Measurements from ENCODE around the gene NUP188. TPM values are rescaled to one million over a fixed set of nuclear protein-coding genes. Genes with fewer than 3 reads are reported as not detected.

Gene NUP188
- total and polyA plus RNA-seq, 10 of the 15 experiments (the other 5 are each of a cell fraction or from before 2014, with no cell fraction given) = 1.4 to 73.7 (median 48.9) TPM

DNA sequence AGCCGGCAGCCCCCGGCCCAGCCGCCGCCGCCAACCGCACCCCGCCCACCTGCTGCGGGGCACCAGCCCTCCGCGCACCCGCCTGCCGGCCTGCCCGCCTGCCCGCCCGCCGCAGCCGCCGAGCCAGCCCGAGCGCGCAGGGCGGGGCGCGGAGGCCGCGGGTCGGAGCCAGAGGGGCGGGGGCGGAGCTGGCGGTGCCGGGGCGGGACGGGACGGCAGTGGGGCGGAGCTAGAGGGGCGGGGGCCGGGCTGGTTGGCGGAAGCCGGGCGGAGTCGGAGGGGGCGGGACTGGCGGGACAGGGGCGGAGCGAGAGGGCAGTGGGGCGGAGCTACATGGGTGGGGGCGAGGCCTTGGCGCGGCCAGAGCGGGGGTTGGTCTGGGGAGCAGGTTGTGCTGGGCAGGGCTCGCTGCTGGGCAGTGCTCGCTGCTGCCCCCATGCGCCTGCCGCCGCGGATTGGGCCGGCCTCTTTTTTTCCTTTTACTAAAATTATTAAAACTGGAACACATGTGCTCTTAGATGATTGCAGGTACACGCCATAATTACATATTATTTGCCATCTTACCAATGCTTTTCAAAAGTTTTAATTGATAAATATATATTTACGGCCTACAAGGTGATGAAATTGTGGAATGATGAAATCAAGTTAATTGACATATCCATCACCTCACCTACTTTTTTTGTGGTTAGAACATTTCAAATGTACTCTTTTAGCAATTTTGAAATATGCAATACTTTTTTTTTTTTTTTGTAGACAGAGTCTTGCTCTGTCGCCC, 80.9 kb downstream of the NUP188 start, which contains the start of gene SH3GLB2 (continued):
- TF ChIP-seq USF2 (IDR thresholded peaks at IDR 0.05; ENCODE audit: borderline replicate concordance, low read depth, low read length) (no peak), STAT3 (IDR thresholded peaks at IDR 0.05; ENCODE audit: low read depth, low read length) (no peak), MYC (IDR thresholded peaks at IDR 0.05; ENCODE audit: insufficient read depth, insufficient read length, insufficient replicate concordance, low read length, severe bottlenecking) (no peak), HDAC6 (IDR thresholded peaks at IDR 0.05; ENCODE audit: unreplicated experiment) (no peak), POLR2A (IDR thresholded peaks at IDR 0.05; ENCODE audit: low read depth, low read length) (peak; percentile 60), CEBPZ (IDR thresholded peaks at IDR 0.05; ENCODE audit: low read depth, low read length) (no peak), ZBED1 (IDR thresholded peaks at IDR 0.05; ENCODE audit: borderline replicate concordance) (no peak), JUND (IDR thresholded peaks at IDR 0.05; ENCODE audit: low read depth, low read length) (no peak), TCF7 (IDR thresholded peaks at IDR 0.05; ENCODE audit: borderline replicate concordance) (no peak), MYB (IDR thresholded peaks at IDR 0.05; ENCODE audit: borderline replicate concordance, low read depth, low read length) (no peak), RFX5 (IDR thresholded peaks at IDR 0.05; ENCODE audit: low read depth, low read length) (no peak), ZNF622 (IDR thresholded peaks at IDR 0.05) (no peak), ASH2L (IDR thresholded peaks at IDR 0.05; ENCODE audit: borderline replicate concordance, low read depth) (no peak), REST (IDR thresholded peaks at IDR 0.05; ENCODE audit: low read depth, low read length) (no peak), CHD4 (IDR thresholded peaks at IDR 0.05) (no peak), BHLHE40 (IDR thresholded peaks at IDR 0.05; ENCODE audit: borderline replicate concordance in 1 of 2, low read depth in 2 of 2, low read length in 1 of 2) (peak; percentile 8 to 36; a peak in 2 of 4 replicates), PML (IDR thresholded peaks at IDR 0.05; ENCODE audit: low read length) (no peak), ZZZ3 (IDR thresholded peaks at IDR 0.05; ENCODE audit: control insufficient read depth, insufficient read length, low read depth) (no peak)
- TF ChIP-seq, protein P1, sequence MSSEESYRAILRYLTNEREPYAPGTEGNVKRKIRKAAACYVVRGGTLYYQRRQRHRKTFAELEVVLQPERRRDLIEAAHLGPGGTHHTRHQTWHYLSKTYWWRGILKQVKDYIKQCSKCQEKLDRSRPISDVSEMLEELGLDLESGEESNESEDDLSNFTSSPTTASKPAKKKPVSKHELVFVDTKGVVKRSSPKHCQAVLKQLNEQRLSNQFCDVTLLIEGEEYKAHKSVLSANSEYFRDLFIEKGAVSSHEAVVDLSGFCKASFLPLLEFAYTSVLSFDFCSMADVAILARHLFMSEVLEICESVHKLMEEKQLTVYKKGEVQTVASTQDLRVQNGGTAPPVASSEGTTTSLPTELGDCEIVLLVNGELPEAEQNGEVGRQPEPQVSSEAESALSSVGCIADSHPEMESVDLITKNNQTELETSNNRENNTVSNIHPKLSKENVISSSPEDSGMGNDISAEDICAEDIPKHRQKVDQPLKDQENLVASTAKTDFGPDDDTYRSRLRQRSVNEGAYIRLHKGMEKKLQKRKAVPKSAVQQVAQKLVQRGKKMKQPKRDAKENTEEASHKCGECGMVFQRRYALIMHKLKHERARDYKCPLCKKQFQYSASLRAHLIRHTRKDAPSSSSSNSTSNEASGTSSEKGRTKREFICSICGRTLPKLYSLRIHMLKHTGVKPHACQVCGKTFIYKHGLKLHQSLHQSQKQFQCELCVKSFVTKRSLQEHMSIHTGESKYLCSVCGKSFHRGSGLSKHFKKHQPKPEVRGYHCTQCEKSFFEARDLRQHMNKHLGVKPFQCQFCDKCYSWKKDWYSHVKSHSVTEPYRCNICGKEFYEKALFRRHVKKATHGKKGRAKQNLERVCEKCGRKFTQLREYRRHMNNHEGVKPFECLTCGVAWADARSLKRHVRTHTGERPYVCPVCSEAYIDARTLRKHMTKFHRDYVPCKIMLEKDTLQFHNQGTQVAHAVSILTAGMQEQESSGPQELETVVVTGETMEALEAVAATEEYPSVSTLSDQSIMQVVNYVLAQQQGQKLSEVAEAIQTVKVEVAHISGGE (CRISPR knock-in tag; IDR thresholded peaks at IDR 0.05) = no peak

Data from GM12878 (cell line).